ENCODE results near the gene TTC9B.

GRCh38 chr19:40251244-40251643, 33.1 kb upstream of the TTC9B start:
- no peak for TF ChIP-seq POLR2AphosphoS5 (IDR thresholded peaks at IDR 0.05)
- no peak for TF ChIP-seq CTCF (IDR thresholded peaks at IDR 0.05)
